Adrenal gland (tissue), 12 donors: ENCODE data around the gene PRELP. TPM values are rescaled to one million over a fixed set of nuclear protein-coding genes. Genes with fewer than 3 reads are reported as not detected.

ENCODE experiments used
- DNase-seq, 7 donors: peaks; one replicate each; pipeline ENCODE4 v3.0.0-alpha.2; 2019 to 2020
- H3K27ac ChIP-seq, 5 donors: fragments of 200-600 bp; sonication (generic) in 4 of 5; 1 replicate in 3 of 5; 2 replicates in 2 of 5; pipeline versions ENCODE4 v1.5.1 to v1.8.0; 2016 to 2020; ENCODE audit warnings: mild to moderate bottlenecking in 1 of 5
- H3K27me3 ChIP-seq: fragments of 200-600 bp; 2 replicates; pipeline ENCODE4 v1.8.0; 2021
- H3K36me3 ChIP-seq, 2 donors: fragments of 200-600 bp; replicated peaks in 1 of 2; 1 replicate in 1 of 2; 2 replicates in 1 of 2; pipeline versions ENCODE4 v1.5.1 to v1.8.0; 2018 to 2022
- H3K4me1 ChIP-seq, 2 donors: fragments of 200-600 bp; replicated peaks in 1 of 2; 1 replicate in 1 of 2; 2 replicates in 1 of 2; pipeline versions ENCODE4 v1.5.1 to v1.8.0; 2018 to 2021
- H3K4me3 ChIP-seq, 4 donors: fragments of 200-600 bp; sonication (generic) in 3 of 4; one replicate each; pipeline ENCODE4 v1.5.1; 2016 to 2018
- H3K9me3 ChIP-seq, 3 donors: fragments of 200-600 bp; sonication (generic) in 1 of 3; replicated peaks in 1 of 3; 1 replicate in 2 of 3; 2 replicates in 1 of 3; pipeline versions ENCODE4 v1.5.1 to v1.8.0; 2016 to 2021
- POLR2A ChIP-seq, 2 donors: fragments of 450-650 bp; IDR thresholded peaks; one replicate each; pipeline ENCODE4 v1.6.1; 2017; ENCODE audit warnings: antibody characterized with exemption in 2 of 2, mild to moderate bottlenecking in 2 of 2, moderate library complexity in 1 of 2
- WGBS, 4 donors: extraction: QIAGEN DNeasy Blood & Tissue Kit in 2 of 4; methylation state at CpG; one replicate each; pipeline versions ENCODE4 v1.1.5 to v1.1.7; 2013 to 2017; 5-methylcytosine and 5-hydroxymethylcytosine counted together
- intact Hi-C, 2 donors: fragments of 100-400 bp; cut with DNase I; formaldehyde crosslinking; loops; one replicate each; pipeline versions ENCODE4 v1.14.1 to v1.15.0; 2022 to 2023
- polyA plus RNA-seq, 3 donors: library from polyadenylated mRNA; stranded (reverse); fragments of 200-250 nt in 2 of 3; fragments of 350-450 nt in 1 of 3; fragmentation: Illumina TruSeq in 1 of 3; extraction: RNeasy Lipid Tissue Mini Kit (QIAGEN cat#74804) in 1 of 3; gene quantifications; one replicate each; pipeline ENCODE4 v1.2.3, GENCODE V29; 2013 to 2014
- total RNA-seq, 9 donors: library from RNA; depleted of rRNA in 4 of 9; stranded (reverse); fragments of >200 nt in 4 of 9; fragments of 120-200 nt in 1 of 9; fragmentation: NEBNext Ultra II Directional in 1 of 9; extraction: Animal tissue kit (Norgen Biotek cat#: 25700) in 1 of 9; gene quantifications; one replicate each; pipeline versions ENCODE4 v1.1.0 to v1.2.4, GENCODE V29; 2013 to 2023
- TF ChIP-seq, protein P1 (sequence below), 6 experiments: fragments of 450-650 bp in 4 of 6; fragments of 200-600 bp in 2 of 6; sonication (generic) in 1 of 6; IDR thresholded peaks; 1 replicate in 5 of 6; 2 replicates in 1 of 6; pipeline versions ENCODE4 v1.5.1 to v1.8.0; 2016 to 2021; ENCODE audit warnings: antibody characterized with exemption in 6 of 6, mild to moderate bottlenecking in 2 of 6, moderate library complexity in 1 of 6
- donor health status: healthy with polysubstance abuse.
- donor health status: Bipolar disorder and iron deficiency.
- donor health status: DM: yes; HTN: yes; CAD: no.
- donor health status: DM: no; HTN: no; CAD: no.
- donor health status: DM: no; HTN: no; CAD: no.
- donor health status: DM: yes; HTN: yes; CAD: no.

Gene PRELP
- total and polyA plus RNA-seq, 12 donors: 0.61 to 29.4 (median 13.6) TPM

DNA sequence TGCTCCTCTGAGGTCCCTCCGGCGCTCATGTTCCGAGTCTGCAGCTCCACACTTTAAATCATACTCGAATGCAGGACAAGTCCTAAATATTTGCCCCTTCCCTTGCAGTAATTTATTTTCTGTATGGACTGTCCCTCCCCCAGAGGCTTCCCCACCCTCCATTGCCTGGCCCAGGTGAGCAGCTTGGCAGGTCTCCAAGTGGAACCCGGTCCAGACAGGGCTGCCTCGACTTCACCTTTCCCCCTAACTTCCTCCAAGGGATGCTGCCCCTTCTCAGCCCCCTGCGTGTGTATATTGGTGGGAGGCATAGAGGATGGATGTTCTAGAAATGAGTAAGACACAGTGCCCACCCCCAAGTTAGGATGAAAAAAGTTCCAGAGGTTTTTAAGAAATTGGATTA, 12.9 kb downstream of the PRELP start:
- TF ChIP-seq, protein P1, sequence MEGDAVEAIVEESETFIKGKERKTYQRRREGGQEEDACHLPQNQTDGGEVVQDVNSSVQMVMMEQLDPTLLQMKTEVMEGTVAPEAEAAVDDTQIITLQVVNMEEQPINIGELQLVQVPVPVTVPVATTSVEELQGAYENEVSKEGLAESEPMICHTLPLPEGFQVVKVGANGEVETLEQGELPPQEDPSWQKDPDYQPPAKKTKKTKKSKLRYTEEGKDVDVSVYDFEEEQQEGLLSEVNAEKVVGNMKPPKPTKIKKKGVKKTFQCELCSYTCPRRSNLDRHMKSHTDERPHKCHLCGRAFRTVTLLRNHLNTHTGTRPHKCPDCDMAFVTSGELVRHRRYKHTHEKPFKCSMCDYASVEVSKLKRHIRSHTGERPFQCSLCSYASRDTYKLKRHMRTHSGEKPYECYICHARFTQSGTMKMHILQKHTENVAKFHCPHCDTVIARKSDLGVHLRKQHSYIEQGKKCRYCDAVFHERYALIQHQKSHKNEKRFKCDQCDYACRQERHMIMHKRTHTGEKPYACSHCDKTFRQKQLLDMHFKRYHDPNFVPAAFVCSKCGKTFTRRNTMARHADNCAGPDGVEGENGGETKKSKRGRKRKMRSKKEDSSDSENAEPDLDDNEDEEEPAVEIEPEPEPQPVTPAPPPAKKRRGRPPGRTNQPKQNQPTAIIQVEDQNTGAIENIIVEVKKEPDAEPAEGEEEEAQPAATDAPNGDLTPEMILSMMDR (IDR thresholded peaks at IDR 0.05): no peak
- no peak for TF ChIP-seq POLR2A (IDR thresholded peaks at IDR 0.05)
- H3K36me3 ChIP-seq: no peaks in the 10 kb centered on the region
- H3K9me3 ChIP-seq: no peaks in the 10 kb centered on the region
- H3K4me3 ChIP-seq: no peak overlapping the region
- intact Hi-C loops: loop anchor here (5.0 to 10.0 kb wide), 4 partner anchors 114 to 216 kb away; no protein-coding TSS in a partner anchor
- no peak overlapping the region for H3K27ac ChIP-seq
- no peak for DNase-seq
- H3K27me3 ChIP-seq: no peaks in the 10 kb centered on the region
- WGBS, 4 donors: 68 to 81% (median 73%) methylated on average over 7 of the region's 7 CpGs
- H3K4me1 ChIP-seq: peaks cover 0 to 12% of the 10 kb centered on the region in 2 donors

DNA sequence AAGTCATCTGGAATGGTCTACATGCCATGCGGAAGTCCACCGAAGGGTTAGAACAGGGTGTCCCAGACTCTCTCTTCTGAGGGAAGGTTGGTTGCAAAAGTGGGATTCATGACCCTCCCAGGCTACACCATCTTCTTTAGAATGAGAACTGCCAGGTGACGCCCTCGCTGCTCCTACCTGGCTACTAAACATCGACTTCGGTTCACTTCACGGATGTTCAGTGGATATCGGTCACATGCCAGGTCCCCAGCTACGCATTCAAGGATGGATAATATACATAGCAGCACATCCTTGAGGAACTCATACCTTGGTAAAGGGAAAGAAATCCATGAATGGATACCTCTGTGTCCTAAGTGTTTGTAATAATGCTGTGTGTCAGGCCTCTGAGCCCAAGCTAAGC, 15.0 kb downstream of the PRELP start:
- Histone ChIP-seq H3K9me3 (no peaks in the 10 kb centered on the region), H3K4me3 (no peak overlapping the region), H3K27ac (no peak overlapping the region), H3K27me3 (no peaks in the 10 kb centered on the region), H3K36me3 (no peaks in the 10 kb centered on the region), H3K4me1 (peaks cover 0 to 12% of the 10 kb centered on the region in 2 donors)
- intact Hi-C loops: no loop called here
- no peak for DNase-seq
- WGBS, 4 donors: 89 to 96% (median 95%) methylated on average over 9 of the region's 9 CpGs
- no peak for TF ChIP-seq POLR2A (IDR thresholded peaks at IDR 0.05)
- TF ChIP-seq, protein P1 (IDR thresholded peaks at IDR 0.05): no peak

DNA sequence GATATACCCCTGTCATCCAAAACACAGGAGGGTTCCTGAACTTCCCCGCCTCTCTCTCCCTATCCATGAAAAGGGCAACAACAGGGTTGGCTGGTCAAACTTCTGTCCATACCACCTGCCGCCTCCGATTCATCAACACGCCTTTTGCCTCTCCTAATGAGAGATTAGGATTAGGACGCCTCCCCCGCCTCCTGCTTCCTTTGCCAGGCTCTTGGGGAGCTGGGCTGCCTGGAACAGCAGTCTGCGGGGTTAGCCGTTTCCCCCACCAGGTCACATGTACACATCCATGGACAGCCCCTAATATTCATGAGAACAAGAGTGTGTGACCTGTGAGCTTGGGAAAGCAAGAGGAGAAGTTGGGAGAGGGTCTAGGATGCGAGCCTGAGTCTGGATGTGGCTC, 16.1 kb downstream of the PRELP start:
- H3K4me3 ChIP-seq: no peak overlapping the region
- no peaks in the 10 kb centered on the region for H3K36me3 ChIP-seq
- H3K9me3 ChIP-seq: no peaks in the 10 kb centered on the region
- TF ChIP-seq, protein P1 (IDR thresholded peaks at IDR 0.05): no peak
- no peak for TF ChIP-seq POLR2A (IDR thresholded peaks at IDR 0.05)
- DNase-seq: no peak
- intact Hi-C loops: no loop called here
- peaks cover 0 to 12% of the 10 kb centered on the region in 2 donors for H3K4me1 ChIP-seq
- no peaks in the 10 kb centered on the region for H3K27me3 ChIP-seq
- 74 to 88% (median 75%) methylated on average over 9 of the region's 9 CpGs for WGBS, 4 donors
- no peak overlapping the region for H3K27ac ChIP-seq

DNA sequence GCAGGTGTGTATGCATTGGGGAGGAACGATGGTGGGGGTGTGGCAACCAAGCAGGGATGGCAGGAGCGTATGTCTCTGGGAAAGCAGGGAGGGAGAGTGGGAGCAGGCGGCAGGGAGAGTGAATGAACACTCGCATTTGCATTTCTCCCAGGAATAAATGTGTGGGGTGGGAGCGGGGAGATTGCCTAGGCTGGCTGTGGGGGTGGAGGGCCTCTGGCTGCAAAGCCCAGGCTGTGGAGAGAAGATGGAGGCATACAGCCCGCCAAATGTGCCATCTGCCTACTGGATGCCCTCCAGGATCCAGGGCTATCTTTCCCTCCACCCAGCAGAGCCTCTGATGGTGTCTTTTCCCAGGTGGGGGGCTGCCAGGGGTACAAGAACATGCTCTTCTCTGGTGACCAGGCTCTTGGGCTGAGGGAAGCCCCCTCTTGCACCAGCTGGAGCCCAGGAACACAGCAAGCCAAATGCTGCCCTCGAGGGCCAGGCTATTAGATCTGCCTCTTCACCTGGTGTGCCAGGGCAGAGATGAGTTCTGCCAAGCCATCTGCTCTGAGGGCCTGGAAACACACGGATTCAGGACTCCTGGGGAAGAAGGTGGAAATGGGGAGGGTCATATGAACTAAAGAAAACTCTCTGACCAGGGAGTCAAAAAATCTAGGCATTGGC, 16.6 kb downstream of the PRELP start:
- 51 to 63% (median 55%) methylated on average over 7 to 8 of the region's 8 CpGs for WGBS, 4 donors
- H3K36me3 ChIP-seq: no peaks in the 10 kb centered on the region
- H3K27me3 ChIP-seq: no peaks in the 10 kb centered on the region
- TF ChIP-seq, protein P1 (IDR thresholded peaks at IDR 0.05): no peak
- no peak for TF ChIP-seq POLR2A (IDR thresholded peaks at IDR 0.05)
- no peak overlapping the region for H3K27ac ChIP-seq
- peaks cover 0 to 8% of the 10 kb centered on the region in 2 donors for H3K4me1 ChIP-seq
- H3K9me3 ChIP-seq: no peaks in the 10 kb centered on the region
- DNase-seq: no peak
- no peak overlapping the region for H3K4me3 ChIP-seq
- intact Hi-C loops: no loop called here
